Activated CD4-positive, alpha-beta T cell treated with anti-CD3 and anti-CD28 coated beads, Interleukin-2, amount 10 ng/mL, durations not matched to agents 7 days and 5 days (primary cell): Measurements from ENCODE around the gene PRICKLE2. TPM values are rescaled to one million over a fixed set of nuclear protein-coding genes. Genes with fewer than 3 reads are reported as not detected.

Source experiments
- CTCF ChIA-PET: fragments of 350-600 bp; sonication (Branson Sonifier 250); formaldehyde crosslinking; loops from one replicate; lab custom pipeline; 2021; ENCODE audit warnings: antibody characterized with exemption; lab: Charles Lee
- POLR2A ChIA-PET: fragments of 350-600 bp; sonication (Branson Sonifier 250); formaldehyde crosslinking; loops from one replicate; lab custom pipeline; 2021; ENCODE audit warnings: antibody characterized with exemption; lab: Charles Lee
- DNase-seq: peaks from one replicate; pipeline ENCODE4 v3.0.0-alpha.2; 2020
- H3K27ac Mint-ChIP-seq: one replicate; pipeline ENCODE4 v1.8.0; 2021; ENCODE audit warnings: mild to moderate bottlenecking, moderate library complexity, mixed read lengths
- H3K27me3 Mint-ChIP-seq: one replicate; pipeline ENCODE4 v1.8.0; 2021; ENCODE audit warnings: mixed read lengths
- H3K36me3 Mint-ChIP-seq: one replicate; pipeline ENCODE4 v1.8.0; 2021; ENCODE audit warnings: low read depth, mixed read lengths
- H3K4me1 Mint-ChIP-seq: one replicate; pipeline ENCODE4 v1.8.0; 2021; ENCODE audit warnings: mixed read lengths
- H3K4me3 Mint-ChIP-seq: one replicate; pipeline ENCODE4 v1.8.0; 2021; ENCODE audit warnings: mild to moderate bottlenecking, moderate library complexity, mixed read lengths
- H3K9me3 Mint-ChIP-seq: one replicate; pipeline ENCODE4 v1.8.0; 2021; ENCODE audit warnings: mixed read lengths
- total RNA-seq, 2 experiments: library from RNA; stranded (reverse); gene quantifications; one replicate each; pipeline ENCODE4 v1.2.3, GENCODE V29; 2021

PRICKLE2 gene
- total RNA-seq, 2 experiments from 2014 or later, result not detected

- Mint-ChIP-seq H3K27ac (no peak overlapping the region), H3K4me1 (no peaks in the 10 kb centered on the region), H3K9me3 (no peaks in the 10 kb centered on the region), H3K36me3 (no peaks in the 10 kb centered on the region), H3K4me3 (no peak overlapping the region), H3K27me3 (peaks cover 3% of the 10 kb centered on the region)
- ChIA-PET CTCF (interaction anchor here (0.5 to 0.9 kb wide), 2 partner anchors 22 to 195 kb away, joined by 3 to 8 read pairs; no protein-coding TSS in a partner anchor), POLR2A (no interaction called here)
- DNase-seq, result no peak
Measured at GRCh38 chr3:64167351-64167750, 57.9 kb downstream of the PRICKLE2 start.

DNA sequence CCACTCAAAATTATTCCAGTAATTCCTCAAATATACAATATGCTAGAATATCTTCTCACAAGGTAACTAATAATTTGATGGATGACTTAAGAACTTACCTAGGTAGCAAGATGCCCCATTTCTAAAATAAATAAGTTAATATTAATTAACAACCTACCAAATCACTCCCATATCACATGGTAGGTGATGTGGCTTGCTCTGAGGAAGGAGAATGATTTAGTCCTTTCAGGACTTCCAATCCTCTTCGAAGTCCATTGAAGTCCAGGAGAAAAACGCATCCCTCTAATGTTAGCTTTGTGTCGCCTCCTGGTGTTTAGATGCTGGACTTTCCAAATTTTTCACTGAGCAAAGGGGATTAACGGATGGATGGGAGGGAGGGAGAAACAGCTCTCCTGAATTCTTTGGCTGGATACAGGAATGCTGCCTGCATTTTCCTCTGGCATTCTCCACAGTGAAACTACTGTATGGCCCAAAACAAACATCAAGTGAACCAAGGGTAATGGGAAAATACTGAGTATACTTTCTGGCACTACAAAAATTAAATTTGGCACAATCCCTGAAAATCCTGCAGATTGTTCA, 58.6 kb downstream of the PRICKLE2 start:
- ChIA-PET CTCF (interaction anchor here (0.9 kb wide), 1 partner anchor 21 kb away, joined by 3 read pairs; no protein-coding TSS in a partner anchor), POLR2A (no interaction called here)
- H3K27me3 Mint-ChIP-seq, result no peaks in the 10 kb centered on the region
- H3K4me3 Mint-ChIP-seq, result no peak overlapping the region
- H3K9me3 Mint-ChIP-seq, result no peaks in the 10 kb centered on the region
- H3K4me1 Mint-ChIP-seq, result no peaks in the 10 kb centered on the region
- no peak for DNase-seq
- no peaks in the 10 kb centered on the region for H3K36me3 Mint-ChIP-seq
- no peak overlapping the region for H3K27ac Mint-ChIP-seq

DNA sequence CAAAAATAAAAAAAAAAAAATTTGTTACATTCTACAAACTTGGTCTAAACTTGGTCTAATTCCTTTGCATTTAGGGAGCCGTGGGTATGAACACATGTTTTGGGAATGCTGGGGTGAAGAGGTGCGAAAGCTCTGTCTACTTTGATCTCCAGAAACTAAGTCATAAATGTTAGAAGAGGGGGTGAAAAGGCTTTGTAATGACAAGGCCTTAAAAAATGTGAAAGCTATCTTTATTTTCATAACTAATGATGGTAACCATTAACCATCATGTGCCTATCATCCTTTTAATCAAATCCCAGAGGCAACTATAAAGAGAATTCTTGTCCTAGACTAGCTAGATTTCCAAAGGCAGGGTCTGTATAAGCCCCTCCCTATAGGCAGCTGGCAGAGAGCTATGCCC, 60.9 kb downstream of the PRICKLE2 start:
- peaks cover 4% of the 10 kb centered on the region for H3K27me3 Mint-ChIP-seq
- no peaks in the 10 kb centered on the region for H3K4me1 Mint-ChIP-seq
- no peak overlapping the region for H3K27ac Mint-ChIP-seq
- DNase-seq, result no peak
- H3K36me3 Mint-ChIP-seq, result no peaks in the 10 kb centered on the region
- H3K4me3 Mint-ChIP-seq, result no peak overlapping the region
- no peaks in the 10 kb centered on the region for H3K9me3 Mint-ChIP-seq
- POLR2A ChIA-PET, result no interaction called here
- CTCF ChIA-PET, result no interaction called here

DNA sequence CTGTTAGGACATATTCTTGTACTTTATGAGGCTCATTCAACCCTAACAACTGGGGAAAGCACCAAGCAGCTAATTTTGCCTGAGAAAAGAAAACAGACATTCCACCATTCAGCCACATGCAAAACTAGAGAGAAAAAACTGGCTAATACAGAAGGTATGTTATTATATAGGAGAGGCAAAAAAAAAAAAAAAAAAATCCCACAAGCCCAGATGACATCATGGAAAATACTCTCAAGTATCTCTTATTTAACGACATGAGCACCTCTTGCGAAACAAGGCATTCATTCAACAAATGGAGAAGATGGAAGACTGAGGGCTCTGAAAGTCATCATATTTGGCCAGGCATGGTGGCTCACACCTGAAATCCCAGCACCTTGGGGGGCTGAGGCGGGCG, 61.5 kb downstream of the PRICKLE2 start:
- H3K9me3 Mint-ChIP-seq, result no peaks in the 10 kb centered on the region
- no peak overlapping the region for H3K27ac Mint-ChIP-seq
- H3K4me3 Mint-ChIP-seq, result no peak overlapping the region
- ChIA-PET CTCF (no interaction called here), POLR2A (no interaction called here)
- no peaks in the 10 kb centered on the region for H3K4me1 Mint-ChIP-seq
- H3K36me3 Mint-ChIP-seq, result no peaks in the 10 kb centered on the region
- DNase-seq, result no peak
- H3K27me3 Mint-ChIP-seq, result peaks cover 4% of the 10 kb centered on the region

DNA sequence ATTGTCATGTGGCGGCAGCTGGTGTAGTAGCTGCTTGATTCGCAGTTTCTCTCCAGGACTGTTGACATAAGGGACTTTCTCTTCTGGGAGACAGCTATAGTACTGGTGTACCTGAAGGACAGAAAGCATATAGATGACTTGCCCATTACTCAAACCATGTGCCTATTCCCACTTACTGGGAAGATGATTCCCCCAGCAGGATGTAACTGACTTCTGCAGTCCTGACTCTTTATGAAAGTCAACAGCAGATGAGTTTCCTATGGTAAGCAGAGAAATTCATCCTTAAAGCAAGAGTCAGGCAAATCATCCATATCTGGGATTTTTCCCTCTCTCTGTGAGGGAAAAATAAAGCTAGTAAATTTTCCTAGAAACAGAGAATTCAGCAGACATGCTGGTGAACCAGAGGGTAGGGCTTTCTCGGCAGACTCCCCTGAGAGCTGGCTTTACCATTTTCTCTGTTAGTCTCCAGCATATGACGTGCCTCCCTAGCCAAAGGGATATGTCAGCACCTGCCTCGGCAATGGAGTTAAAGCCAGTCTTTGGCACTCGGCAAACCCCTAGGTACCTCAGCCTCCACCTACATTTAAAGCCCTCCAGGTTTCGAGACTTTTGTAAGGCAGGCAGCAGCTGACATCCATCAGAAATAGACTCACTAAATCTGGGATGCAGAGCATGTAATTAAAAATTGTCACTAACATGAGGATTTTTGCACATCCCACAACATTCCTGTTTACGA, 62.1 kb downstream of the PRICKLE2 start:
- H3K9me3 Mint-ChIP-seq, result no peaks in the 10 kb centered on the region
- H3K36me3 Mint-ChIP-seq, result no peaks in the 10 kb centered on the region
- no peaks in the 10 kb centered on the region for H3K4me1 Mint-ChIP-seq
- H3K4me3 Mint-ChIP-seq, result no peak overlapping the region
- CTCF ChIA-PET, result interaction anchor here (1.2 kb wide), 1 partner anchor 11 kb away, joined by 3 read pairs; no protein-coding TSS in a partner anchor
- no peak for DNase-seq
- peaks cover 7% of the 10 kb centered on the region for H3K27me3 Mint-ChIP-seq
- POLR2A ChIA-PET, result no interaction called here
- H3K27ac Mint-ChIP-seq, result no peak overlapping the region

GRCh38 chr3:64161481-64161952, 63.7 kb downstream of the PRICKLE2 start:
- no peaks in the 10 kb centered on the region for H3K36me3 Mint-ChIP-seq
- ChIA-PET CTCF (no interaction called here), POLR2A (no interaction called here)
- H3K27ac Mint-ChIP-seq, result no peak overlapping the region
- DNase-seq, result no peak
- H3K27me3 Mint-ChIP-seq, result peaks cover 7% of the 10 kb centered on the region
- no peaks in the 10 kb centered on the region for H3K4me1 Mint-ChIP-seq
- H3K4me3 Mint-ChIP-seq, result no peak overlapping the region
- H3K9me3 Mint-ChIP-seq, result no peaks in the 10 kb centered on the region

DNA sequence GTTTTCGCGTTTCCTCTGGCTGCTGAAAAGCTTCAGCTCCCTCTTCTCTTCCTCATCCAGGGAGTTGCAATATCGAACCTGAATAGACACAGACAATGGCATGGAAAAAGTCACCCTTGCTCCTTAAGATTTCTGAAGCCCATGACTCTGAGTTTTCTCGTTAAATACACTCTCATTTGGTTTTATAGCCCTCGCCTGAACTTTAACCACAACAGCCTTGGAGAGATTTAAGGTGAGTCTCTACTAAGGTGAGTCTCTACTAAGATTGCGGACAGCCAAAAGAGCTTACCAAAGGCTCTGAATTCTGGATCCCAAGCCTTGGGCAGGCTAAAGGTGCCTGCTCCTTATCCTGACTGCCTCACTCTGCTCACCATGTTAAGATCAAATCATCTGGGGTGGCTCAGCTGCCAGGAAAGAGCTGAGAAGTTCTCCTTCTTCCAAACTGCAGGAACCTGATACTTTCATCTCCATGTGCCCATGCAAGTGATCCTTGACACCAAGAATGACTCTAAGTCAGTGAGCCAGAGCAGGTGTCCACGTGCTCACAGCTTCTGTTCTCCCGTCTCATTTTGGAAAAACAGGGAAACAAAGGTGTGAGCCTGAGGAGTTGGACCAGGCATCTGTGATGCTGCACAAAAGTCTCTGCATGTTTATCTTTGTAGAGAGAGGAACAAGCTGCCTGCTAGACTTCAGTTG, 65.1 kb downstream of the PRICKLE2 start:
- no peaks in the 10 kb centered on the region for H3K9me3 Mint-ChIP-seq
- POLR2A ChIA-PET, result no interaction called here
- no peak overlapping the region for H3K27ac Mint-ChIP-seq
- no peaks in the 10 kb centered on the region for H3K4me1 Mint-ChIP-seq
- CTCF ChIA-PET, result interaction anchor here (1.7 kb wide), 1 partner anchor 9 kb away, joined by 4 read pairs; no protein-coding TSS in a partner anchor
- peaks cover 7% of the 10 kb centered on the region for H3K27me3 Mint-ChIP-seq
- H3K36me3 Mint-ChIP-seq, result no peaks in the 10 kb centered on the region
- DNase-seq, result no peak
- no peak overlapping the region for H3K4me3 Mint-ChIP-seq

GRCh38 chr3:64158334-64158733, 66.9 kb downstream of the PRICKLE2 start:
- Mint-ChIP-seq H3K9me3 (no peaks in the 10 kb centered on the region), H3K27me3 (peaks cover 7% of the 10 kb centered on the region), H3K4me1 (no peaks in the 10 kb centered on the region), H3K4me3 (no peak overlapping the region), H3K36me3 (no peaks in the 10 kb centered on the region), H3K27ac (no peak overlapping the region)
- no peak for DNase-seq
- ChIA-PET POLR2A (no interaction called here), CTCF (no interaction called here)

GRCh38 chr3:64157150-64158035, 67.9 kb downstream of the PRICKLE2 start:
- H3K27ac Mint-ChIP-seq, result no peak overlapping the region
- CTCF ChIA-PET, result no interaction called here

DNA sequence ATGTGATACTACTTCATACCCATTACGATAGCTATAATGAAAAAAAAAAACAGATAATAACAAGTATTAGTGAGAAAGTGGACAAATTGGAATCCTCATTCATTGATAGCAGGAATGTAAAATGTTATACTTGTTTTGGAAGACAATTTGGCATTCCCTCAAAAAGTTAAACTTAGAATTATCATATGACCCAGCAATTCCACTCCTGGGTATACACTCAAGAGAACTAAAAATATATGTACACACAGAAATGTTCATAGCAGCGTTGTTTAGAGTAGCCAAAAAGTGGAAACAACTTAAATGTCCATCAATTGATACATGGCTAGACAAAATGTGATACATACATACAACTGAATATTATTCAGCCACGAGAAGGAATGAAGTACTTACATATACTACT, 69.9 kb downstream of the PRICKLE2 start:
- ChIA-PET POLR2A (no interaction called here), CTCF (no interaction called here)
- no peaks in the 10 kb centered on the region for H3K4me1 Mint-ChIP-seq
- no peaks in the 10 kb centered on the region for H3K36me3 Mint-ChIP-seq
- H3K27me3 Mint-ChIP-seq, result peaks cover 4% of the 10 kb centered on the region
- no peak overlapping the region for H3K4me3 Mint-ChIP-seq
- no peak for DNase-seq
- H3K9me3 Mint-ChIP-seq, result no peaks in the 10 kb centered on the region
- no peak overlapping the region for H3K27ac Mint-ChIP-seq

More at GRCh38 chr3:64157150-64158035, 67.9 kb downstream of the PRICKLE2 start:
- H3K27me3 Mint-ChIP-seq, result peaks cover 7% of the 10 kb centered on the region
- no peak for DNase-seq
- H3K4me1 Mint-ChIP-seq, result no peaks in the 10 kb centered on the region
- H3K4me3 Mint-ChIP-seq, result no peak overlapping the region
- POLR2A ChIA-PET, result no interaction called here
- H3K36me3 Mint-ChIP-seq, result no peaks in the 10 kb centered on the region
- H3K9me3 Mint-ChIP-seq, result no peaks in the 10 kb centered on the region

DNA sequence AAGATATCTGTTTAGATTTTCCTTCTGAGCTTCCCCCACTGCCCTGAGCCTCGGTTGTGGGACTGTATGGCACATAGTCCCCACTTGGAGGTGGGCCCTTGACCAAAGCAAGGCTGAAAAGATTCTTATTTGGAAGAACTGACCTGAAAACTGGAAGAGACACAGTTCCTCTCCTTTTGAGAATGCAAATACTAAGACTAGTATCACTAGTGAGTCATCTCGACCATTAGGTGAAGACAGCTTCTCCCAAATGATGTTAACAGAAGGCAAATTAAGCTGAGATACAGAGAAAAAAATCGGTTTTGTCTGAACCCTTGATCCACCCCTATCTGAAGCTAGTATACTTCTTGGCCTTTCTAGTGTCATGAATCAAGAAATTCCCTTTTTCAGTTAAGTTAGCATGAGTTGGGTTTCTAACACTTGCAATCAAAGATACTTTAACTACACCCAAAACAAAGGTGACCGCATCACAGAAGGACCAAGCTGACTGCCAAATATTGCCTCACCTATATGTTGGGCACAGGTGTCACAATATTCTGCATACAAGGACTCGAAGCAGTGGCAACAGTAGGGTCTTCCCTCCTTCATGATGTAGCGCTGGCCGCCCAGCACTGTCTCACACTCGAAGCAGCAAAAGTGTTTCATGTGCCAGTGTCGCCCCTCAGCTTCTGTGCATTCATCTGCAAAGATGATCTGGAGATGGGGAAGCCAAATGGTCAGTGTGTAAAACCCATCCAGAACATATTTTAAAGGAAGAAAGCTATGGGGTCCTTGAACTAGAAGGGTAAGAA, 72.4 kb downstream of the PRICKLE2 start:
- no peak overlapping the region for H3K4me3 Mint-ChIP-seq

GRCh38 chr3:64152086-64152485, 73.2 kb downstream of the PRICKLE2 start:
- DNase-seq, result no peak
- Mint-ChIP-seq H3K4me3 (no peak overlapping the region), H3K36me3 (no peaks in the 10 kb centered on the region), H3K9me3 (no peaks in the 10 kb centered on the region), H3K27ac (no peak overlapping the region), H3K27me3 (no peaks in the 10 kb centered on the region), H3K4me1 (no peaks in the 10 kb centered on the region)
- CTCF ChIA-PET, result interaction anchor here (1.8 kb wide), 1 partner anchor 16 kb away, joined by 5 read pairs; no protein-coding TSS in a partner anchor
- POLR2A ChIA-PET, result no interaction called here

More for the DNA sequence above, 72.4 kb downstream of the PRICKLE2 start:
- Mint-ChIP-seq H3K27ac (no peak overlapping the region), H3K9me3 (no peaks in the 10 kb centered on the region), H3K4me1 (no peaks in the 10 kb centered on the region), H3K27me3 (no peaks in the 10 kb centered on the region), H3K36me3 (no peaks in the 10 kb centered on the region)
- POLR2A ChIA-PET, result no interaction called here
- CTCF ChIA-PET, result interaction anchor here (0.6 to 1.8 kb wide), 2 partner anchors 11 to 17 kb away, joined by 3 to 5 read pairs; no protein-coding TSS in a partner anchor
- no peak for DNase-seq
